SW480 (cell line): ENCODE data around the gene NFKBIE.
A peak's percentile ranks its signal among the peaks of the same experiment; 100 is the strongest.

Source experiments
- DNase-seq: peaks from one replicate; pipeline ENCODE4 v3.0.0-alpha.2; 2016; ENCODE audit warnings: low spot score

Gene NFKBIE

DNA sequence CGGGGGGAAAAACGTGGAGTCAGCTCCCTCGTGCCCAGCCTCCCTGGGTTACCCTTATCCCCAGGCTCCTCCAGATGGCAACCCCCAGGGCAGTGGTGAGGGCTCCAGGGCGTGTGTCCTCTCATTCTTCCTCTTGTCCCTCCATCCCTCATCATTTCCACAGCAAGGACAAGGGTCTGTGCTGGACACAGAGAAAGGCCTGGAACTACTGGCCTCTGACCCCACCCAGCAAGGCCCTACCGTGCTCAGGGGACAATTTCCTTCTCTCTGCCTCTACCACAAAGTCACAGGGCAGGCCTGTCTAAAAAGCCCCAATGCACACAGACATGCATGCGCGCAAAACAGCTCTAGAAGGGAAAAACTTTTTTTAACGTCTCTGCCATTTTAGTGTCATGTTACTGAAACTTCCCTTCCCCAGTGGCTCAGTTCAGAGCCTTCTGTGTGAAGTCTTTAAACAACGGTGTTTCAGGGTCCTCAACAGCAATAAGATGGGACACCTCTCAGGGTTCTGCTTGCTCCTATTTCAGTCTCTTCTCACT, 7.0 kb downstream of the NFKBIE start:
- no peak for DNase-seq

DNA sequence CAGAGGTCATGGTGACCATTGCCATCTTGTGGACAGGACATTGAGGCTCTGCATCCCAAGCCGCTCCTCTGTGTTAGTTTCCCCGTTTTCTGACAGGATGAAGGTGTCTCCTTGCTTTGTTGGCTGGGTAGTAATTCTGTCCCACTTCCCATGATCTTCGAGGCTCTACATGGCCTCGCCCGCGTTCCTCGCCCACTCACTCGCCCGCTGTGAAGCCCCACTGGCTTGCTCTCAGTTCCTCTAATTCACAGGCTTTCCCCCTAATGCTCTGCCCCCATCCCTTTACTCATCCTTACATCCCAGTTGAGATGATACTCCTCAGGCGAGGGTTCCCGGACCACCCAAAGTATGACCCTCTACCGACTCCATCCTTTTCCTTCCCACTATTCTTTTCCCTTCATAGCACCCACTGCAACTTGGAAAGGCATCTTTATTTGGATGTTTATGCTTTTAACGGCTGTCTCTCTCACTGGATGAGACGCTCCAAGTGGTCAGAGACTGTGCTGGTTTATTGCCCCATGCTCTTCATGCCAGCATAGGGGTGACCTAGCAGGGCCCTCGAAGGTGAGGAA, 7.5 kb downstream of the NFKBIE start:
- DNase-seq = no peak

DNA sequence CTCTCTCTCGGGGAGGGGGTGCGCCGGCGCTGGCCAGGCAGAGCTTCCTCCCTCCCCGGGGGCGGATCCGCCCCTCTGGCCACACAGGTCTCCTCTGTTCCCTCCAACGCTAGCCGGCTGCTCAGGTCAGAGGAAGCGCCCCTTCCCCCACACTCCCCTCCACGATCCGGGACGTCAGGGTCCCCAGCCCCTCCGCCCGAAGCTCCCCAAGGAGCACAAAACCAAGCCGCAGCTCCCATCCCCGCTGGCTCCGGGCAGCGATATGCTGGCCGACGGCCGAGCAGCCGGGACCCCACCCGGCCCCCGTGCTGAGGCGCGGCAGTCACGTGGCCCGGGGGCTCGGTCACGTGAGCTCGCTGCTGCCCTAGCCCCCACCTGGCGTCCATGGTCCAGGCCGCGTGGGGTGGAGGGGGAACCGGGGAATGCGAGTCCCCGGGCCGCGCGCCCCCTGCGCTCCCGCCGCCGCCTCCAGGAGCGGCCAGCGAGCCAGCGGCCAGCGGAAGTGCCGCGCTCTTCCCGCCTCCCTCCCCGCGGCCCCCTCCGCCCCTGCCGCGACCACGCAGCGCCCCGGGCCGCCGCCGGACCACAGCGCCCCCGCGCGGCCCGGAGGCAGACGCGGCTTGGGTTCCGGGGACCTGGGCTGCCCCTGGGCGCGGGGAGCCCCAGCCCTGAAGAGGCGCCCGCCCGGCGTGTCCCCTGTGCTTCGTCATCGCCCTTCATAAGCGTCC, 8.2 kb downstream of the NFKBIE start, which contains the start of gene SLC35B2:
SLC35B2 (minus strand) TSS at position 504 of the 728 bp plus-strand sequence; CDS start at position 386, 118 bp downstream.
- peak; percentile 65 for DNase-seq

DNA sequence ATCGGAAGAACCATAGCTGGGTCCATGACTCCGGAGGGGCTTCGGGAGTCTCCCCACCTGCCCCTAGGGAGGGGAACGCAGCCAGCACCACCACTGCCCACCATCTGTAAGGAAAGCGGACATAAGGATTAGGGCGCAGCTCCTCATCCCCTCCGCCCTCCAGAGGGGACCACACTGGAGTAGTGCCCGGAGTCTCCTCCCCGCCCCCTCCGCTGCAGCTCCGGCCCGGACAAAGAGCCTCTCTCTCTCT, 8.7 kb downstream of the NFKBIE start:
- DNase-seq = no peak

DNA sequence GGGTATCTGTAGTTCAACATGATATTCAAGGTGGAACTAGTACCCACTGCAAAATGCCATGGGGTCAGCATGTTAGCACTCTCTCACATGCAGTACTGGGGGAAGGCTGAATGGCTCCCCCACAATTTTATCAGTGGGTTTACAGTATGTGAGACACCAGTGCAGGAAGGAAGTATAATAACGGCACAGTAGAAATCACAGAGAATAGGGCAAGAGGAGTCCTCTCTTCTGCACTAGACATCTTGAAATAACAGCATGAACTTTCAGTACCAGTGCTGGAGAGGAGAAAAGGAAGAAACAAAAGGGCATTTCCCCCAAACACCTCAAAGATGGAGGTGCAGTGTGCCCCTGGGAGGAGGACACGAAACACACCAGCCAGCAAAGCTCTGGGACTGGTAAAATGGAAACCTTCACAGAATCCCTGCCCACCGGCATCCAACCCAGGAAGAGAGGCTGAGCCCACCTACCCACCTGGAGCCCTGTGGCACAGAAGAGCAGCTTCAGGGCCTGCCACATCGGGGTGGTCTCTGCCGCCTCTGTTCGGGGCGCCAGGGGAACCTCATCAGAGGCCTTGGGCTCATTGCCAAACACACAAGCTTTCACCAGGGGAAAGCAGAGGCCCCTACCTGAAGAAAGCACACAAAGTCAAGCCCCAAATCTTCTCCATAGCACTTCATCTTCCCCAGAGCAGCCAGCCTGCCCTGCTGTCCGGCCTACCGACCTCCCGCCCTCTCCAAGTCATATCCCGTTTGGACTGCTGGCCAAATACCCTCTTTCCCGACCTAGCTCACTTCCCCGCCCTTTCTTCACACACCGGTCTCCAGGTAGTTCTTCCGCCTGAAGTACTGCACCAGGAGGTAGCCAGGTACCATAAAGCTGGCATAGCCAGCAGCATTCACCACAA, 9.2 kb downstream of the NFKBIE start:
- DNase-seq = peak; percentile 47

DNA sequence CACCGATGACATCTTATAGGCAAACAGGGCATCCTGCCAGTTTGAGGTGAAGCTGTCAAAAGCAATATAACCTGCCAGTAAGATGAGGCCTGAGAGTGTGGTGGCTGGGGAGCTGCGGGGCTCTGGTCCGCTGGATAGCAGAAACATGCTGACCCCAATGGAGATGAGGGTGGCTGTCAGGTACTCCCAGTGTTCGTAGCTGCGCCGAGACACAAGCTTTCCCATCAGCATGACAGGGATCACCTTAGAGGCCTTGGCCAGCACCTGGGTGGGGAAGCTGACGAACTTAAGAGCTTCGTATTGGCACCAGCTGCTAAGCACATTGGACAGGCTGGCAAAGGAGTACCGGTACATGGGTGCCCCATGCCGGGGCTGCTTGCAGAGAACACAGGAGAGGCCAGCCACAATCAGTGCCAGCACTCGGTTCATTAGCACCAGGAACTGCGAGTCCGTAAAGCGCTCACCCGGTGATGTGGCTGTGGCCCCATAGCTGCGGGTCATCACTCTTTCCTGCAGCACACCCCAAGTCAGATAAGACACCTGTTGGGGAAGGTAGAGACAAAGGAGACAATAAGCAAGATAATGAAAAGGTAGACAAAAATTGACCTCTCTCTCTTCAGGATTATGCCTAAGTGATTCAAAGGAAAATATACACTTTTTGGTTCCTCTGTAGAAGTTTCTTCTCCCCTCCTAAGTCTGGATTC, 10.1 kb downstream of the NFKBIE start:
- no peak for DNase-seq

DNA sequence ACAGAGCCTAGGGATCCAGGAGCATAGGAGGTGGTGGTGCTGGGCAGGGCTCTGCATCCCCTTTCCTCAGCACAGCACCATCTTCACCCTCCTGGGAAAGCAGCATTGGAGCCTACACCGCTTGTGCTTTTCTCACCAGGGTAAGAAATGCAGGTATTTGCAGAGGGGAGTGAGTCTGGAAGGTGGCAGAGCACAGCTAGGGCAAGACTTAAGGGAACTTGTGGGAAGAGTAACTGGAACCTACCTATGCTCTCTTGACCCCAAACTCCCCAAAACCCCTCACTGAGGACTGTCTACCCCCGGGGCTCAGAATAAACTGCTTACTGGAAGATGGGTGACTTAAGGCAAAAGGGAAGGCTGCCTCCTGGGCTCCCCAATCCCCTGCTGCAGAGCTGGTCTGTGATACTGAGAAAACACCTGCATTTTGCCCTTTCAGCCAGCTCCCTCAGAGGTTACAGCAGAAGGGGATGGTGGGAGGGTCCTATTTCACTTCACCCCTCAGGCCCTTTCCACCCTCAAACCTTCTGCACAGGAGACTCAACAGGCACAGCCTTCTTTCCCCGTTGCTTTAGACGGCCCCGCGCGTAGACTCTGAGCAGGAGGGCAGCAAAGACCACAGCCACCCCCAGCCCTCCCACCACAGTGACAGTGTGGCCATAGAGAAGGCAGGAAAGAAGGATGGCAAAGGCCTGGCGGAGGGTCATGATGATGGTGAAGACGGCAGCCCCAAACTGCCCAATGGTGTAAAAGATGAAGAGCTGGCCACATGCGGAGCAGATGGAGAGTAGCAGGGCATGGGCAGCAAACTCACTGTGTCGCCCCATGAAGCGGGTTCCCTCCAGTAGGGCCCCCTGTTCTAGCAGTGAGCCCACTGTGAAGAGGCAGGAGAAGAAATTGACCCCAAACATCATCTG, 10.9 kb downstream of the NFKBIE start:
- no peak for DNase-seq

DNA sequence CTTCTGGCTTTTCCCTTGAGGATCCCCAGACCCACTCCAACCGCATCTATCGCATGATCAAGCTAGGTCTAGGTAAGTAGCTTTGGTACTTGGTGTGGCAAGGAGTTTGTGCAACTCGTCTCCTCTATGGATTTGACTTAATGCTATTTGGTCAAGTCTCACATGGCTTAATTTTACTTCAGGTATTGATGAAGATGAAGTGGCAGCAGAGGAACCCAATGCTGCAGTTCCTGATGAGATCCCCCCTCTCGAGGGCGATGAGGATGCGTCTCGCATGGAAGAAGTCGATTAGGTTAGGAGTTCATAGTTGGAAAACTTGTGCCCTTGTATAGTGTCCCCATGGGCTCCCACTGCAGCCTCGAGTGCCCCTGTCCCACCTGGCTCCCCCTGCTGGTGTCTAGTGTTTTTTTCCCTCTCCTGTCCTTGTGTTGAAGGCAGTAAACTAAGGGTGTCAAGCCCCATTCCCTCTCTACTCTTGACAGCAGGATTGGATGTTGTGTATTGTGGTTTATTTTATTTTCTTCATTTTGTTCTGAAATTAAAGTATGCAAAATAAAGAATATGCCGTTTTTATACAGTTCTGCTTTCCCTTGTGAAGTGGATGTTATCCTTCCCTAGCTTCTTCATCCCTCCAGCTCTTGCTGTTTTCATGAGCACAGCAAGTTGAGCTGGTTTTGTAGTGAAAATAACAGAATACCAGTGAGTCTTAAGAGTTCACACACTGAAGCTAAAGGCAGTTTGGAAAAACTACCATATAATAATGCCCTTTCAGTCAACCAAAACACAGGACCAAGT, 11.8 kb downstream of the NFKBIE start:
- DNase-seq = peak; percentile 48

DNA sequence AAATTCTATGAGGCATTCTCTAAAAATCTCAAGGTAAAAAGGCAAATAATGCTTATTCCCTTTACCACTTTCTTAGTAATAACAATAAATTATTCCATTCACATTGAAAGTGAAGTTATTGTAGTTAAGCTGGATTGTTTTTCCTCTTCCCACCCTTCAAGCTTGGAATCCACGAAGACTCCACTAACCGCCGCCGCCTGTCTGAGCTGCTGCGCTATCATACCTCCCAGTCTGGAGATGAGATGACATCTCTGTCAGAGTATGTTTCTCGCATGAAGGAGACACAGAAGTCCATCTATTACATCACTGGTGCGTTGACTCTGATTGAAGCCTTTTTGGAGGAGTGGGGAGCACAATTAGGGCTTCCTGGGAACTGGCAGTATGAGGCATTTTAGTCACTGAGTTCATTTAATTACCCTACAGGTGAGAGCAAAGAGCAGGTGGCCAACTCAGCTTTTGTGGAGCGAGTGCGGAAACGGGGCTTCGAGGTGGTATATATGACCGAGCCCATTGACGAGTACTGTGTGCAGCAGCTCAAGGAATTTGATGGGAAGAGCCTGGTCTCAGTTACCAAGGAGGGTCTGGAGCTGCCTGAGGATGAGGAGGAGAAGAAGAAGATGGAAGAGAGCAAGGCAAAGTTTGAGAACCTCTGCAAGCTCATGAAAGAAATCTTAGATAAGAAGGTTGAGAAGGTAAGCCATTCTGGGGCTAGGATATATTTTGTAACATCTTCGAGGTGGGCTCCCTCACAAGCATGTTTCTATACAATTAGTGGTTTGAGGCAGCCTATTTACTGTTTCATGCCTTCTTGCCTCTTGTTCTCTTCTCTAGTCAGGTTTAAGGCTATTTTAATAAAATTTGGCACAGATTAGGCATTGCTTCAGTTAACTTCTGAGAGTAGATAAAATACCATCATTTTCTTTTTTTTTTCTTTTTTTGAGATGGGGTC, 13.5 kb downstream of the NFKBIE start:
- no peak for DNase-seq

DNA sequence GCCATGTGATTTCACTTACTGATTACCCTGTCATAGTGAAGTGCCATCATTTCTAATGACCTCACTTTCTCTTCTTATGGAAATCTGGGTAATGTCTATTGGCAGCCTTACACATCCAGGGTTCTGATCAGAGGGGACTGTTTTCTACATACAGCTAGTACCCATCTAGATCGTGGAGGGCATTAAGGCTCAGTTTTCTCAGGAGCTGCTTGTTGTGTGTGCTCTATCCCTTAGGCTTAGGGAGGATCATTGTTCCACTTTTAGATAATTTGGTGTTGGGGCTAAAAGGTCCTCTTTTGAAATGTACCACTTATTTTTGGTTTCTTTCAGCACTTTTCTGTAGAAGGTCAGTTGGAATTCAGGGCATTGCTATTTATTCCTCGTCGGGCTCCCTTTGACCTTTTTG, 14.6 kb downstream of the NFKBIE start:
- no peak for DNase-seq

DNA sequence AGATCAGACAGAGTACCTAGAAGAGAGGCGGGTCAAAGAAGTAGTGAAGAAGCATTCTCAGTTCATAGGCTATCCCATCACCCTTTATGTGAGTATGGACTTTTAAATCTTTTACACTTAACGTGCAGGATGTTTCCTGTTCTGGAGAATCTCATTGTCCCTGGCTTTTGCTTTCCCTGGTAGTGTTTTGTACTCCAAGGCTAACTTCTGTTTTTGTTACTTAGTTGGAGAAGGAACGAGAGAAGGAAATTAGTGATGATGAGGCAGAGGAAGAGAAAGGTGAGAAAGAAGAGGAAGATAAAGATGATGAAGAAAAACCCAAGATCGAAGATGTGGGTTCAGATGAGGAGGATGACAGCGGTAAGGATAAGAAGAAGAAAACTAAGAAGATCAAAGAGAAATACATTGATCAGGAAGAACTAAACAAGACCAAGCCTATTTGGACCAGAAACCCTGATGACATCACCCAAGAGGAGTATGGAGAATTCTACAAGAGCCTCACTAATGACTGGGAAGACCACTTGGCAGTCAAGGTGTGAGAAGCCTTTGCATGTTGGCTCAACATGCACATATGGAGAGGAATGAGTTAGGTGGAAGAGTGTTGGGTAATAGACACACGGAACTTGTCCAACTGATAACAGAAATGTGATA, 15.2 kb downstream of the NFKBIE start:
- DNase-seq = no peak

DNA sequence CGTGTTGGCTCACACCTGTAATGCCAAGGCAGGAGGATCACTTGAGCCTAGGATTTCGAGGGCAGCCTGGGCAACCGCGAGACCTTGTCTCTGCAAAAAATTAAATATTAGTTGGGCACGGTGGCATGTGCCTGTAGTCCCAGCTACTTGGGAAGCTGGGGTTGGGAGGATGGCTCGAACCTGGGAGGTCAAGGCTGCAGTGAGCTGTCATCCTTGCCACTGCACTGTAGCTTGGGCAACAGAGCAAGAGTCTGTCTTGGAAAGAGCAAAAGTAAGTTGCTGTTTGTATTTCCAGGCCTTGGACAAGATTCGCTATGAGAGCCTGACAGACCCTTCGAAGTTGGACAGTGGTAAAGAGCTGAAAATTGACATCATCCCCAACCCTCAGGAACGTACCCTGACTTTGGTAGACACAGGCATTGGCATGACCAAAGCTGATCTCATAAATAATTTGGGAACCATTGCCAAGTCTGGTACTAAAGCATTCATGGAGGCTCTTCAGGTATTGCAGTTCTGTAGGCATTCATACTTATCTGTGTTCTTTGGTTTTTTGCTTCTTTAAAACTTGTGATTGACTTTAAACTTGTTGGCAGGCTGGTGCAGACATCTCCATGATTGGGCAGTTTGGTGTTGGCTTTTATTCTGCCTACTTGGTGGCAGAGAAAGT, 16.1 kb downstream of the NFKBIE start:
- DNase-seq = no peak

DNA sequence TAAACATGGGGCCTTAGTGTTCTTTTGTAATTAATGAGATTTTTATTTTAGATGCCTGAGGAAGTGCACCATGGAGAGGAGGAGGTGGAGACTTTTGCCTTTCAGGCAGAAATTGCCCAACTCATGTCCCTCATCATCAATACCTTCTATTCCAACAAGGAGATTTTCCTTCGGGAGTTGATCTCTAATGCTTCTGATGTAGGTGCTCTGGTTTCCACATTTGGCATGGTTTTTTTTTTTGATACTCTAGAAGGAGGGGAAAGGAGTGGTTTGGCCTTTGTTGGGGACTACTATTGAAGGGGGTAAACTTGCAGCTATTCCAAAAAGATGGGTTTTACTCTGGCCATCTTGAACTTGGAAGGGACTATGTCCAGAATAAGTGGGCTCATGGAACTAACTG, 16.8 kb downstream of the NFKBIE start:
- DNase-seq = no peak

DNA sequence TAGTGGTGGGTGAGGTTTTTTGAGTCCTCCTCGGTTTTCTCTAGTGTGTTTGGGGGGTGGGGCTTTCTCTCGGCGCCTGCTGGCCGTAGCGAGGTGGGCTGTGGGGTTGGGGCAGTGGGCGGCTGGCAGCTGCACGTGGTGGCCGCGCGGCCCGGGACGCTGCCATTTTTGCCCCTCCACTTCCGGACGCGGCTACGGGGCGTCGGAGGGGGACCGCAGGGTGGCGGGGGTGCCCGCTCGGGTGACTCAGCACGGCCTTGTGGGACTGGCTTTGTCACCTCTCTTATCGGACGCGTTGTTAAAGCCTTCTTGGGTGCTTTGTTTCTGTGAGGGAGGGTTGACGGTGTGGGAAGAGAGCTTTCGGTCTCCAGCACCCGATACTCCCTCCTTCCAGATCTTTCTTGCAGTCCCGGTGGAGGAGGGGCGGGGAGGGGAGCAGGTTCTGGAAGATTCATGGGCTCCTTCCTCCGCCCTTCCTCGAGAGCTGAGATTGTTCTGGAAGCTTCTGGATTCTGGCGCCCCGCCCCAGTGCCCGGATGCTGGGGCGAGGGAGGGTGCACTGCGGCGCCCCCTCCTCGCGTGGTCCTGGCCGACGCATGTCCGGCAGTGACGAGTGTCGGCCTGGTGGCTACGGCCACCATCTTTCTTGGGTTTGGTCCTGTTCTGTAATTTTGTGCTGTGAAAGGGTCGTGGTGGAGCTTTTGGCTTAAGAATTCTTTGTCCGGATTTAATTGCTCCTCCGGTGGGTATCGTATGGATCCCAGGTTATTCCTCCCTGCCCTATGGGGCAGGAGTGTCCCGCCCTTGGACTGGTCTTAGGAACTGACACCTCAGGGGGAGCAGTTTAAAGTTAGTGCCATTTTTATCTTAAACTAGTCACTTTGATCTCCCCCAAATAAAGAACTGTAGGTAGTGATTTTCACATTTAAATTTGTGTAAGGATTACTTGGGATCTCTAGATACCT, 17.7 kb downstream of the NFKBIE start:
- peak; percentile 44 for DNase-seq

DNA sequence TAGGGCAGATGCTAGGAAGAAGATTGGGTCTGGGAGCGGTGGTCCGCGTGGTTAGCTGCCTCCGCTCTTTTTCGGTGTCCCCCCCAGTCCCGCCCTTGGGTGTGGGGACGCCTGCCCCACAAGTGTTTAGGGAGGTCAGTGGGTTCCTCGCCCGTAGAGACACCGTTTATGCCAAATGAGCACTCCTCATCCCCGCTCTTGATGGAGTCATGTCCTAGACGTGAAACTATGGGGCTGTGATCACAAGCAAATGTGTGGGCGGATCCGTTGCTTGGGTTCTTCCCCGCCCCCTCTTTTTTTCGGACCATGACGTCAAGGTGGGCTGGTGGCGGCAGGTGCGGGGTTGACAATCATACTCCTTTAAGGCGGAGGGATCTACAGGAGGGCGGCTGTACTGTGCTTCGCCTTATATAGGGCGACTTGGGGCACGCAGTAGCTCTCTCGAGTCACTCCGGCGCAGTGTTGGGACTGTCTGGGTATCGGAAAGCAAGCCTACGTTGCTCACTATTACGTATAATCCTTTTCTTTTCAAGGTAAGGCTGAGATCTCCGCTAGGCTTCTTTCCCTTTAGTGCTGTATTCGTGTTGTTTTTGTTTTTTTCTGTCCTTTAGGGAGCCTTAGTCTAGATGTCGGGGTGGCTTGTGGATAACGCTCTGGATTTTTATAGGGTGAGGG, 18.6 kb downstream of the NFKBIE start, which contains the start of gene HSP90AB1:
HSP90AB1 (plus strand) TSS at position 439 of the 675 bp plus-strand sequence. CDS start 1,529 bp downstream, outside the sequence.
- peak; percentile 98 for DNase-seq
